GM12864 (cell line): ENCODE data around the gene VWA8.
"Not testable (repeated sequence)": the region's sequence is repeated elsewhere in the genome, so short reads cannot be mapped to it uniquely, and the experiment has no call there.

Experiments used
- DNase-seq: peaks from one replicate; pipeline ENCODE4 v3.0.0-alpha.2; 2011; ENCODE audit warnings: low read depth
- H3K4me3 ChIP-seq: 2 replicates; pipeline ENCODE4 v1.5.1; 2011; ENCODE audit warnings: mild to moderate bottlenecking, low read depth, low read length, control low read depth
- TF ChIP-seq, protein P1 (sequence below): IDR thresholded peaks from 2 replicates; pipeline ENCODE4 v1.5.1; 2011; ENCODE audit warnings: low read depth, mild to moderate bottlenecking, moderate library complexity, low read length, control low read depth, inconsistent platforms; ENCODE audit errors: missing control alignments

VWA8 gene

DNA sequence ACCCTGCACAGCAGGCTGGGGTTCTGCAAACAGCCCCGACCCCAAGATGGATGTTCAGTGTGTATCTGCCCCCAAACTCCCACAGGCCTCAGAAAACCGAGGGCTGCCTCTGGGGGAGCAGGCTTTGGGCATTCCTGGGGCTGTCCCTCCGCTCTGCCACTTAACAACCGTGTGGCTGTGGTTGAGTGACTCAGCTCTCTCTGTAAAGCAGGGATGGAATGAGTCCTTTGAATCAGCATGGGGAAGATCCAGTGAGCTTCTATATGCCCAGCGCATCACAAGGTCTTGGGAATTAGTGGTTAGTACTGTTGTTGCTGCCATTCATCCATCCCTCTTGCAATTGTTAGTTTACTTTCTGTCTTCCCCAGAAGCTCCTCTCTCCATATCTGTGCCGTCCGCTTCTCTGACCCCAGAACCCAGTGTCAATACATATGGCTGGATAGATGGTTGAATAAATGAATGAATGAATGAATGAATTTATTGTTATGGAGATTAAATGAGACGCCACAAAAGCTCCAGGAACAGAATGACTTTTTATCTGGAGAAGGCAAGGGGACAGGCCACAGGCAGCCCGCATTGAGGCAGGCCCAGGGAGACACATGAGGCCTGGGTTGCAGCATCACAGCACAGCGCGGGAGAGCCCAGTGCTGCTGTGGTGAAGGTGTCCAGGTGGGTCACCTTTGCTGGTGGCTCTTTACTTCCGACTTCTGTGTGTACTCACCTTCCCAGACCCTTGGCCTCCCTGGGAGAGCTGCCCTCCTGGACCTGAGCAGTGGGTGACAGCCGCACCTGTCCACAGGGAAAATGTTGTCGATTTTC lies 414.3 kb downstream of the VWA8 start:
- TF ChIP-seq, protein P1, sequence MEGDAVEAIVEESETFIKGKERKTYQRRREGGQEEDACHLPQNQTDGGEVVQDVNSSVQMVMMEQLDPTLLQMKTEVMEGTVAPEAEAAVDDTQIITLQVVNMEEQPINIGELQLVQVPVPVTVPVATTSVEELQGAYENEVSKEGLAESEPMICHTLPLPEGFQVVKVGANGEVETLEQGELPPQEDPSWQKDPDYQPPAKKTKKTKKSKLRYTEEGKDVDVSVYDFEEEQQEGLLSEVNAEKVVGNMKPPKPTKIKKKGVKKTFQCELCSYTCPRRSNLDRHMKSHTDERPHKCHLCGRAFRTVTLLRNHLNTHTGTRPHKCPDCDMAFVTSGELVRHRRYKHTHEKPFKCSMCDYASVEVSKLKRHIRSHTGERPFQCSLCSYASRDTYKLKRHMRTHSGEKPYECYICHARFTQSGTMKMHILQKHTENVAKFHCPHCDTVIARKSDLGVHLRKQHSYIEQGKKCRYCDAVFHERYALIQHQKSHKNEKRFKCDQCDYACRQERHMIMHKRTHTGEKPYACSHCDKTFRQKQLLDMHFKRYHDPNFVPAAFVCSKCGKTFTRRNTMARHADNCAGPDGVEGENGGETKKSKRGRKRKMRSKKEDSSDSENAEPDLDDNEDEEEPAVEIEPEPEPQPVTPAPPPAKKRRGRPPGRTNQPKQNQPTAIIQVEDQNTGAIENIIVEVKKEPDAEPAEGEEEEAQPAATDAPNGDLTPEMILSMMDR: no peak
- no peak for DNase-seq
- no peak overlapping the region for H3K4me3 ChIP-seq

DNA sequence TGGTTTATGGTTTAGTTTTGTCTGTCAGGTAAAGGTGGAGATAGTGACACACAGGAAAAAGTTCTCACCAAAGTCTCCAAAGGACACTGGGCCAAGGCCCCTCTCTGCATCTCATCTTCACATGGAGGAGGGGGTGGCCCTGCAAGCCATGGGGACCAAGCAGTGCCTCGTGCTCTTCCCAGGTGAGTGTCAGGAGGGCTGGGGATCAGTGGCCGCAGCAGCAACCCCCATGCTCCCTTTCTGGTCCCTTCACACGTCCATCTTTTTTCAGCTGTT lies 415.5 kb downstream of the VWA8 start:
- TF ChIP-seq, protein P1: no peak
- no peak overlapping the region for H3K4me3 ChIP-seq
- no peak for DNase-seq

DNA sequence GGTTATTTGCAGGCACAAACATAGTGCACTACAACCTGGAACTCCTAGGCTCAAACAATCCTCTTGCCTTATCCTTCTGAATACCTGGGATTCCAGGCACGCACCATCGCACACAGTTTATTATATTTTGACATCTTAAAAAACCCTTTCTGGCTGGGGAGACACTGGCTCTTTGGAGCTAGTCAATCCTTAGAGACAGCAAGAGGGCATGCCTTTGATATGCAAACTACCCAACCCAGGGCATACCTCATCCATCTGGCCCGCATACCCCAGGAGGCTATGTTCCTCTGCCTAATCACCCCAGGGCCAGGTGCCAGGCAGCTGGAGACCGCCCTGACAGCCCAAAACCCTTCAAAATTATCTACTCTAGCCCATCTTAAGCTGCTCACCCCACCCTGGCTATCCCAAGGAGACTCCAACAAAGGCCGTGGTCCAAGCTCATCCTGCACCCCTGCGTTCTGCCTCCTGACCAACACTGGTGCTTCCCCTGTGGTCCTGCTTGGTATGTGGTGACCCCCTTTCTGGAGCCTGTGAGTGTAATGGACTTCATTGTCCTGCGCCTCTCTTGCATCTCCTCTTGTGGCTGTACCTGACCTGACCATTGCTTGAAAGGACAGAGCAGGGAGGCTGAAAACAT lies 417.1 kb downstream of the VWA8 start:
- no peak overlapping the region for H3K4me3 ChIP-seq
- TF ChIP-seq, protein P1: no peak
- no peak for DNase-seq

- not testable (repeated sequence) for H3K4me3 ChIP-seq, DNase-seq
Observed at GRCh38 chr13:41542799-41543198, 418.1 kb downstream of the VWA8 start.

GRCh38 chr13:41542281-41542680 lies 418.6 kb downstream of the VWA8 start:
- TF ChIP-seq, protein P1: no peak
- no peak overlapping the region for H3K4me3 ChIP-seq

DNA sequence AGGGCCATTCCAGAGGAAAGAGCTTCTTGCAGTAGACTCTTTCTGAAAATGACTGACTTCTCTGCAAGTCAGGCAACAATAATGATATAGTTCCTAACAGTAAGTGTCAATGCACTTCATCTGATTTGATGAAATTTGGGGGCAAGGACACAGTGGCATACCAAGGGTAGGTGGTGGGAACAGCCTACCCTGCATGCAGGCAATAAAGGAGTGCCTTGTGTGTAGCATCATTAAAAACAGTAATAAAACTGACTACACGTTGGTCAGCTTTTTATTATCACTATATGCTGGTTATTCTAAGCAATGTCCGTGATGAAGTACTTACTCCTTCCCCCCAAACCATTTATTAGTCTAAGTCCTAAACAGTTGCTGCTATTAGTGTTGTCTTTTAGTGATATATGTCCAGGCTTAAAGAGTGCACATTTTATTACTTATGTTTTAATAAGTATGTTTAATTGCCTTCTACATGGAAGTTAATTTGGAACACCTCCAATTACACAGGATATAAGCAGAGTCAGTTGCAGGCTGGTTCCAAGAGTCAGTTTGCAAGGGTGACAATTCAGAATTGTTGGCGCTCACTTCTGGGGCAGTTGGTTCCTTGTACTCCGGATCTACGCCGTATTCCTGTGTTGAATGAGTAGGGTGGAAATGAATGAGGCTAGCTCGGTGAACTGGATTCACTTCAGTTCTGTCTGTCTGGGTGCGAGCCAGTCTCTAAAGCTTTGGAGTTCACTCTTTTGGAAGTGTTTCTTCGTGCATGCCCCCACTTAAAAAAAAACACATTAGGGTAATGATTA lies 419.6 kb downstream of the VWA8 start:
- TF ChIP-seq, protein P1: no peak
- no peak for DNase-seq
- H3K4me3 ChIP-seq: no peak overlapping the region

More at GRCh38 chr13:41542281-41542680, 418.6 kb downstream of the VWA8 start:
- DNase-seq: no peak

GRCh38 chr13:41540240-41540639 lies 420.7 kb downstream of the VWA8 start:
- DNase-seq, H3K4me3 ChIP-seq: not testable (repeated sequence)
